ENCODE data around the gene NDUFB11. TPM values are rescaled to one million over a fixed set of nuclear protein-coding genes. Genes with fewer than 3 reads are reported as not detected.
"Not testable (repeated sequence)": the region's sequence is repeated elsewhere in the genome, so short reads cannot be mapped to it uniquely, and the experiment has no call there.

NDUFB11 gene
- total and polyA plus RNA-seq, 2 donors (not counting 1 experiment from before 2014, with no cell fraction given), result 38.9 to 72.7 TPM

- Histone ChIP-seq H3K27me3 (ENCODE audit: control insufficient read depth, insufficient read depth, low read length) (no peaks in the 10 kb centered on the region), H3K4me3 (replicated peaks in 1 of 4; ENCODE audit: control extremely low read depth in 1 of 4, insufficient read depth in 1 of 4, low read depth in 3 of 4, low read length in 4 of 4) (no peak overlapping the region), H3K9ac (ENCODE audit: insufficient read depth, low read length) (no peak overlapping the region), H3K79me2 (ENCODE audit: control insufficient read depth, insufficient read depth, low read length) (no peaks in the 10 kb centered on the region), H3K27ac (ENCODE audit: insufficient read depth, low read length) (no peak overlapping the region), H3K9me3 (ENCODE audit: control insufficient read depth, insufficient read depth, low read depth, low read length) (no peaks in the 10 kb centered on the region), H3K36me3 (ENCODE audit: control insufficient read depth, insufficient read depth, low read length) (no peaks in the 10 kb centered on the region), H3K4me2 (ENCODE audit: extremely low read depth, insufficient read depth, low read length) (no peak overlapping the region), H3K4me1 (ENCODE audit: control insufficient read depth, extremely low read depth, insufficient read depth, low read length) (no peaks in the 10 kb centered on the region), H4K20me1 (ENCODE audit: control insufficient read depth, extremely low read depth, insufficient read depth, low read length) (no peaks in the 10 kb centered on the region), H2AFZ (ENCODE audit: low read length) (no peak overlapping the region)
- TF ChIP-seq, protein P1, sequence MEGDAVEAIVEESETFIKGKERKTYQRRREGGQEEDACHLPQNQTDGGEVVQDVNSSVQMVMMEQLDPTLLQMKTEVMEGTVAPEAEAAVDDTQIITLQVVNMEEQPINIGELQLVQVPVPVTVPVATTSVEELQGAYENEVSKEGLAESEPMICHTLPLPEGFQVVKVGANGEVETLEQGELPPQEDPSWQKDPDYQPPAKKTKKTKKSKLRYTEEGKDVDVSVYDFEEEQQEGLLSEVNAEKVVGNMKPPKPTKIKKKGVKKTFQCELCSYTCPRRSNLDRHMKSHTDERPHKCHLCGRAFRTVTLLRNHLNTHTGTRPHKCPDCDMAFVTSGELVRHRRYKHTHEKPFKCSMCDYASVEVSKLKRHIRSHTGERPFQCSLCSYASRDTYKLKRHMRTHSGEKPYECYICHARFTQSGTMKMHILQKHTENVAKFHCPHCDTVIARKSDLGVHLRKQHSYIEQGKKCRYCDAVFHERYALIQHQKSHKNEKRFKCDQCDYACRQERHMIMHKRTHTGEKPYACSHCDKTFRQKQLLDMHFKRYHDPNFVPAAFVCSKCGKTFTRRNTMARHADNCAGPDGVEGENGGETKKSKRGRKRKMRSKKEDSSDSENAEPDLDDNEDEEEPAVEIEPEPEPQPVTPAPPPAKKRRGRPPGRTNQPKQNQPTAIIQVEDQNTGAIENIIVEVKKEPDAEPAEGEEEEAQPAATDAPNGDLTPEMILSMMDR (conservative IDR thresholded peaks at IDR 0.05 in 1 of 2, IDR thresholded peaks at IDR 0.05 in 1 of 2; ENCODE audit: low read depth in 1 of 2, low read length in 2 of 2), result no peak
- TF ChIP-seq EZH2 (IDR thresholded peaks at IDR 0.05; ENCODE audit: low read length, missing control alignments), result no peak
- peak; percentile 8 to 11 for DNase-seq (ENCODE audit: low read depth in 2 of 2)
Observed at GRCh38 chrX:47112316-47112954, 32.1 kb downstream of the NDUFB11 start.

DNA sequence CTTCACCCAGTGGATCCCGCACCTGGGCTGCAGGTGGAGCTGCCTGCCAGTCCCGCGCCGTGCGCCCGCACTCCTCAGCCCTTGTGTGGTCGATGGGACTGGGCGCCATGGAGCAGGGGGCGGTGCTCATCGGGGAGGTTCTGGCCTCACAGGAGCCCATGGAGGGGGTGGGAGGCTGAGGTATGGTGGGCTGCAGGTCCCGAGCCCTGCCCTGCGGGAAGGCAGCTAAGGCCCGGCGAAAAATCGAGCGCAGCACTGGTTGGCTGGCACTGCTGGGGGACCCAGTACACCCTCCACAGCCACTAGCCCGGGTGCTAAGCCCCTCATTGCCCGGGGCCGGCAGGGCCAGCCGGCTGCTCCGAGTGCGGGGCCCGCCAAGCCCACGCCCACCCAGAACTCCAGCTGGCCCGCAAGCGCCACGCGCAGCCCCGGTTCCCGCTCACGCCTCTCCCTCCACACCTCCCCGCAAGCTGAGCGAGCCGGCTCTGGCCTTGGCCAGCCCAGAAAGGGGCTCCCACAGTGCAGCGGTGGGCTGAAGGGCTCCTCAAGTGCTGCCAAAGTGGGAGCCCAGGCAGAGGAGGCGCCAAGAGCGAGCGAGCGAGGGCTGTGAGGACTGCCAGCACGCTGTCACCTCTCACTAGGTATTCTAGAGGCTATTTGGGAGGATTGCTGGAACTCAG is 33.4 kb downstream of the NDUFB11 start:
- not testable (repeated sequence) for H3K27me3 ChIP-seq (ENCODE audit: control insufficient read depth, insufficient read depth, low read length); H3K36me3 ChIP-seq (ENCODE audit: control insufficient read depth, insufficient read depth, low read length); H3K79me2 ChIP-seq (ENCODE audit: control insufficient read depth, insufficient read depth, low read length); H2AFZ ChIP-seq (ENCODE audit: low read length); H3K4me1 ChIP-seq (ENCODE audit: control insufficient read depth, extremely low read depth, insufficient read depth, low read length); H3K9me3 ChIP-seq (ENCODE audit: control insufficient read depth, insufficient read depth, low read depth, low read length); H3K4me2 ChIP-seq (ENCODE audit: extremely low read depth, insufficient read depth, low read length); DNase-seq (ENCODE audit: low read depth in 2 of 2); H3K9ac ChIP-seq (ENCODE audit: insufficient read depth, low read length); H3K4me3 ChIP-seq (replicated peaks in 1 of 4; ENCODE audit: control extremely low read depth in 1 of 4, insufficient read depth in 1 of 4, low read depth in 3 of 4, low read length in 4 of 4); H4K20me1 ChIP-seq (ENCODE audit: control insufficient read depth, extremely low read depth, insufficient read depth, low read length); H3K27ac ChIP-seq (ENCODE audit: insufficient read depth, low read length)

DNA sequence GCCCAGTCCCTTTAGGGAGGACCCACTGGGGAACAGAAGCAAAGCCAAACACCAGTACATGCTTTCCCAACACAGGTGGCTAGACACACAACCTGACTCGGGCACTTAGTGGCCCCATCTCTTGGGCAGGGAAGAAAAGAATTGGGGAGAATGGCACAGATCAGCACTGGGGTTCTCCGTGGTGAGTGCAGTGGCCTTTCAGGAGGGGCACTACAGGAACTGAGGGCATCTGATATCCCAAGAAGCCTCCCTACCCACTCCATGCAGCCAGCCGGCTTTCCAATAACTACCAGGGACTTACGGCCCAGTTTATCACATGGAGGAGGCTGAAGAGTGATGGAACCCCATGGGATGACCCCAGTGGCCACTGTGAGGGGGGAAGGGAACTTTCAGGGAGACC is 43.3 kb downstream of the NDUFB11 start:
- TF ChIP-seq, protein P1 (conservative IDR thresholded peaks at IDR 0.05 in 1 of 2, IDR thresholded peaks at IDR 0.05 in 1 of 2; ENCODE audit: low read depth in 1 of 2, low read length in 2 of 2), result no peak
- TF ChIP-seq EZH2 (IDR thresholded peaks at IDR 0.05; ENCODE audit: low read length, missing control alignments), result no peak
- H3K27me3 ChIP-seq (ENCODE audit: control insufficient read depth, insufficient read depth, low read length), result no peaks in the 10 kb centered on the region
- H3K79me2 ChIP-seq (ENCODE audit: control insufficient read depth, insufficient read depth, low read length), result no peaks in the 10 kb centered on the region
- H3K27ac ChIP-seq (ENCODE audit: insufficient read depth, low read length), result no peak overlapping the region
- H3K4me2 ChIP-seq (ENCODE audit: extremely low read depth, insufficient read depth, low read length), result no peak overlapping the region
- H3K9ac ChIP-seq (ENCODE audit: insufficient read depth, low read length), result no peak overlapping the region
- no peak for DNase-seq (ENCODE audit: low read depth in 2 of 2)
- H2AFZ ChIP-seq (ENCODE audit: low read length), result no peak overlapping the region
- H3K36me3 ChIP-seq (ENCODE audit: control insufficient read depth, insufficient read depth, low read length), result no peaks in the 10 kb centered on the region
- H4K20me1 ChIP-seq (ENCODE audit: control insufficient read depth, extremely low read depth, insufficient read depth, low read length), result no peaks in the 10 kb centered on the region
- no peak overlapping the region for H3K4me3 ChIP-seq (replicated peaks in 1 of 4; ENCODE audit: control extremely low read depth in 1 of 4, insufficient read depth in 1 of 4, low read depth in 3 of 4, low read length in 4 of 4)
- H3K4me1 ChIP-seq (ENCODE audit: control insufficient read depth, extremely low read depth, insufficient read depth, low read length), result no peaks in the 10 kb centered on the region
- H3K9me3 ChIP-seq (ENCODE audit: control insufficient read depth, insufficient read depth, low read depth, low read length), result no peaks in the 10 kb centered on the region

Data from fibroblast of lung (primary cell).